ENCODE results near the gene NT5C1A.

- no peak for TF ChIP-seq POLR2A (IDR thresholded peaks at IDR 0.05; ENCODE audit: low read length)
- TF ChIP-seq GATA1 (IDR thresholded peaks at IDR 0.05; ENCODE audit: low read depth, low read length), result no peak
Observed at GRCh38 chr1:39657402-39657801, 14.5 kb downstream of the NT5C1A start.

All from erythroblast (primary cell).